ENCODE data around the gene RNF39. TPM values are rescaled to one million over a fixed set of nuclear protein-coding genes. Genes with fewer than 3 reads are reported as not detected.

Gene RNF39
- total RNA-seq, 4 donors from 2014 or later = not detected

DNA sequence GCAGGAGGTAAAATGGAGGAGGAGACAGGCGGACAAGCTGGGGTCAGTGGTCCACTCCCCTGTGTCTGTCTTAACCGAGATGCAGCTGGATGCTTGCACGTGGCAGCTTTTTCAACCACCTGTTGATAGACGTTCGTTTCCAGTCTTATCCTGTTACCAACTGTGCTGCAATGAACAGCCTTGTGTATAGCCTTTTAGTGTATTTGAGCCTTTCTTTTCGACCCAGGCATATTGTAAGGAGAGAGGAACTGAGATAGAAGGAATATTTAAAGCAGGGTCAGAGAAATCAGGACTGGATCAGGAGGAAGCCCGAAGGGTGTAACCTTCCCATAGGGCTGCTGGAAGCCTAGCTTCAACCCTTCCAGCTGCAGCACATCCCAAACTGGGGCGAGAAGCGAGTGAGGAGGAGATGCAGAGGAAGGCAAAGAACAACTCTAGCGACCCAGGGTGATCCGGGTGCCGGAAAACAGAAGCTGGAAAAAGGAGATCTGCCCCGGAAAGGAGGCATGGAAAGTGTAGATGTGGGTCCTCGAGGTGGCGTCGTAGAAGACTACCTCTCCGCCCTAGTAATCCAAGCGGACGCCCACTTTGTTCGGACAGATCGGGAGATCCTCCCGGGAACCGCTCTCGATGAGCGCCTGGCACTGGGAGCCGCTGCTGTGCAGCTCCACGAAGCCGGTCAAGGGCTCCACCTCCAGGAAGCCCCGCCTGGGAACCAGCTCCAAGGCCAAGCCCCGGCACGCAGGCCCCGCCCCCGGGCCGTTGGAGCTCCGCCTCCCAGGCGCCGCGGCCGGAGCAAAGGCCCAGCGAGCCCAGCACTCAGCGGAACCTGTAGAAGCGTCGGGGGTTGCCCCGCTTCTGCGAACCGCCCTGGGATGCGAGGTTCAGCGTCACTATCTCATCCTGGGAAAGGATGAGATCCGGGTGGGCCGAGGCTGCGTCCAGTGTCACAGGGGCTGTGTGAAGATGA lies 26.2 kb upstream of the RNF39 start:
- TF ChIP-seq POLR2A (IDR thresholded peaks at IDR 0.05) (peak; percentile 52 to 72), CTCF (IDR thresholded peaks at IDR 0.05 in 4 of 5, conservative IDR thresholded peaks at IDR 0.05 in 1 of 5) (peak in 2 of 5 experiments; percentile 12 to 13)
- Histone ChIP-seq H3K4me3 (peak overlapping the region; percentile 50 to 60 (median 58)), H3K36me3 (no peaks in the 10 kb centered on the region), H3K27ac (peak overlapping the region; percentile 72 to 77 (median 74)), H3K27me3 (peaks cover 35 to 49% (median 37%) of the 10 kb centered on the region in 3 donors), H3K4me1 (peaks cover 17 to 26% of the 10 kb centered on the region in 2 donors), H3K9me3 (no peaks in the 10 kb centered on the region)
- DNase-seq (peak; percentile 83 to 85), ATAC-seq (peak; percentile 81 to 84)
- intact Hi-C loops (cut with DNase I; ENCODE audit: low total_unique reads) (loop anchor here (1.0 to 5.0 kb wide), 4 partner anchors 34 to 243 kb away; partner anchors contain the start of genes PPP1R11, RPP21 and TRIM26), in situ Hi-C loops (cut with MboI; ENCODE audit: low sequenced_read_pairs in 4 of 4) (no loop called here)

DNA sequence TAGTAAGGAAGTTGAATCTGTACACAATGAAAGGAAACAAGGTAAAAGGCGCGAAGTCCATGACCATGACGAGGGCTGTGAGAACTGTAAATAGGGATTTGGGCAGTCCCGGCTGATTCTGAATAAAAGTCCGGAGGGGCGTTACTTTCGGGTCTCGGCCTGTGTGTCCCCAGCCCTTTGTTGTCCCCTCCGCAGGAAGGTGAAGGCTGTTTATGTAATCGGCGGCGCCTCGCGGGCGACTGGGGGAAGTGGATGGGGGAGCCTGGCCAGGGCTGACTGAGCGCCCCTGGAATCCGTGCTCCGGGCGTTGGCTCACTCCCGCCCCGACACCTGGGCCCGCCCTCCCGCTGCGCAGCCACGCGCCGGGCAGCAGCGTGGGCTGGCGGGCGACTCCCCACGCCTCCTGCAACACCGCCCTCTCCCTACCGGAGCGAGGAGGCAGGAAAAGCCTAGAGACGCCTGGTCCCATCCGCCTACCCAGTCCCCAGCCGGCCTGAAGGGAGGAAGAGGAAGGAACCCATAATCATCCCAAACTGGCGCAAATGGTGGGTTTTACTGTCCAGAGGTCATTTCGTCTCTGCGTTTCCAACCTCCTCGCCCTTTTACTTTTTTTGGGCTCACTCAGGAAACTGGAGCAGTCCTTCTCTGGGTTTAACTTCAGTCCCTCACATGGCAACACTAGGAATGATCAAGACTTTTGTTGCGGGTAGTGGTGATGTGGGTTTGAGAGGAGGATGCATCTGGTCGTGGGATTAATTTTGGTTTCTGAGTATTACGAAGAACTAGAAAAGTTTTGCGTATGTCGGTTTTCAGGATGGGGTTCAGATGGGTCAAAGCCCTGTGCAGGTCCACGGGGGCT lies 25.2 kb upstream of the RNF39 start:
- TF ChIP-seq CTCF (IDR thresholded peaks at IDR 0.05 in 4 of 5, conservative IDR thresholded peaks at IDR 0.05 in 1 of 5) (no peak), POLR2A (IDR thresholded peaks at IDR 0.05) (no peak)
- H3K9me3 ChIP-seq = no peaks in the 10 kb centered on the region
- peak overlapping the region; percentile 50 to 60 (median 58) for H3K4me3 ChIP-seq
- in situ Hi-C loops (cut with MboI; ENCODE audit: low sequenced_read_pairs in 4 of 4) = no loop called here
- peak overlapping the region in 2 of 4 donors; percentile 12 to 21 for H3K27ac ChIP-seq
- H3K4me1 ChIP-seq = peaks cover 17 to 26% of the 10 kb centered on the region in 2 donors
- intact Hi-C loops (cut with DNase I; ENCODE audit: low total_unique reads) = loop anchor here (5.0 kb wide), 1 partner anchor 156 kb away; no protein-coding TSS in a partner anchor
- H3K36me3 ChIP-seq = no peaks in the 10 kb centered on the region
- ATAC-seq = no peak
- DNase-seq = no peak
- peaks cover 35 to 51% (median 37%) of the 10 kb centered on the region in 3 donors for H3K27me3 ChIP-seq

GRCh38 chr6:30100154-30100553 lies 24.6 kb upstream of the RNF39 start:
- Histone ChIP-seq H3K4me3 (peak overlapping the region in 2 of 4 donors; percentile 58), H3K27ac (peak overlapping the region in 1 of 4 donors; percentile 12), H3K27me3 (peaks cover 37 to 55% (median 38%) of the 10 kb centered on the region in 3 donors), H3K36me3 (no peaks in the 10 kb centered on the region), H3K9me3 (no peaks in the 10 kb centered on the region), H3K4me1 (peaks cover 17 to 26% of the 10 kb centered on the region in 2 donors)
- ATAC-seq = no peak
- in situ Hi-C loops (cut with MboI; ENCODE audit: low sequenced_read_pairs in 4 of 4) (no loop called here), intact Hi-C loops (cut with DNase I; ENCODE audit: low total_unique reads) (loop anchor here (5.0 kb wide), 1 partner anchor 157 kb away; no protein-coding TSS in a partner anchor)
- TF ChIP-seq CTCF (IDR thresholded peaks at IDR 0.05 in 4 of 5, conservative IDR thresholded peaks at IDR 0.05 in 1 of 5) (no peak), POLR2A (IDR thresholded peaks at IDR 0.05) (no peak)
- no peak for DNase-seq

GRCh38 chr6:30097902-30098768 lies 22.6 kb upstream of the RNF39 start:
- in situ Hi-C loops (cut with MboI; ENCODE audit: low sequenced_read_pairs in 4 of 4) = no loop called here
- peaks cover 37 to 58% (median 38%) of the 10 kb centered on the region in 3 donors for H3K27me3 ChIP-seq

More at GRCh38 chr6:30097902-30098768, 22.6 kb upstream of the RNF39 start:
- no peak for TF ChIP-seq CTCF (IDR thresholded peaks at IDR 0.05 in 4 of 5, conservative IDR thresholded peaks at IDR 0.05 in 1 of 5)
- no peak for TF ChIP-seq POLR2A (IDR thresholded peaks at IDR 0.05)
- ATAC-seq (no peak), DNase-seq (no peak)
- Histone ChIP-seq H3K4me1 (peaks cover 17 to 26% of the 10 kb centered on the region in 2 donors), H3K27ac (no peak overlapping the region), H3K9me3 (no peaks in the 10 kb centered on the region), H3K4me3 (no peak overlapping the region), H3K36me3 (no peaks in the 10 kb centered on the region)
- intact Hi-C loops (cut with DNase I; ENCODE audit: low total_unique reads) = no loop called here
